GM23338 (cell line): ENCODE data around the gene CCDC6.

Experiments used
- CREB1 ChIP-seq: fragments of 250-450 bp; sonication (Bioruptor Pico); IDR thresholded peaks from 2 replicates; pipeline ENCODE4 v1.5.0; 2020; ENCODE audit warnings: low read depth, mild to moderate bottlenecking, moderate library complexity
- CTCF ChIP-seq, 2 experiments: fragments of 200-600 bp in 1 of 2; sonication (generic) in 1 of 2; conservative IDR thresholded peaks; 2 replicates each; pipeline versions ENCODE4 v1.5.1 to v1.6.1; 2016 to 2017; ENCODE audit warnings: antibody characterized with exemption in 2 of 2, low read depth in 2 of 2, mild to moderate bottlenecking in 2 of 2, moderate library complexity in 1 of 2
- EZH2 ChIP-seq: fragments of 200-600 bp; sonication (generic); IDR thresholded peaks from one replicate; pipeline ENCODE4 v1.8.0; 2017; ENCODE audit warnings: antibody characterized with exemption, mild to moderate bottlenecking, low read depth; ENCODE audit not compliant: unreplicated experiment
- EZH2phosphoT487 ChIP-seq: fragments of 200-600 bp; sonication (generic); IDR thresholded peaks from one replicate; pipeline ENCODE4 v1.8.1; 2018; ENCODE audit warnings: antibody characterized with exemption; ENCODE audit not compliant: unreplicated experiment
- JUNB ChIP-seq: IDR thresholded peaks from one replicate; pipeline ENCODE4 v1.6.1; 2016; ENCODE audit warnings: antibody characterized with exemption; ENCODE audit not compliant: unreplicated experiment
- NANOG ChIP-seq: IDR thresholded peaks from 2 replicates; pipeline ENCODE4 v1.6.1; 2016; ENCODE audit warnings: antibody characterized with exemption, borderline replicate concordance
- POLR2AphosphoS5 ChIP-seq: IDR thresholded peaks from 2 replicates; pipeline ENCODE4 v1.6.1; 2016; ENCODE audit warnings: antibody characterized with exemption, low read depth
- REST ChIP-seq: IDR thresholded peaks from one replicate; pipeline ENCODE4 v1.6.1; 2018; ENCODE audit warnings: antibody characterized with exemption; ENCODE audit not compliant: unreplicated experiment
- ZNF114 ChIP-seq: fragments of 250-450 bp; sonication (Bioruptor Pico); IDR thresholded peaks from 2 replicates; pipeline ENCODE4 v1.5.0; 2020; ENCODE audit warnings: mild to moderate bottlenecking, moderate library complexity
- ZNF331 ChIP-seq: fragments of 250-450 bp; sonication (Bioruptor Pico); IDR thresholded peaks from 2 replicates; pipeline ENCODE4 v1.5.0; 2020; ENCODE audit warnings: low read depth, mild to moderate bottlenecking, moderate library complexity

GRCh38 chr10:59891349-59891748, 15.0 kb downstream of the CCDC6 start:
- TF ChIP-seq CTCF (conservative IDR thresholded peaks at IDR 0.05; ENCODE audit: low read depth in 2 of 2) (no peak), REST (no peak), POLR2AphosphoS5 (no peak), ZNF331 (CRISPR knock-in tag) (no peak), EZH2 (no peak), JUNB (no peak), CREB1 (CRISPR knock-in tag) (no peak), EZH2phosphoT487 (no peak), ZNF114 (CRISPR knock-in tag) (no peak), NANOG (no peak)
